ENCODE measurements around the gene PSMB1. TPM values are rescaled to one million over a fixed set of nuclear protein-coding genes. Genes with fewer than 3 reads are reported as not detected.

Gene PSMB1
- total RNA-seq, 8 experiments from 2014 or later, result 172 to 383 (median 231) TPM

- ATAC-seq (replicated peaks in 6 of 8), result no peak
- 50 to 80% (median 57%) methylated on average over 2 to 3 of the region's 3 CpGs; no CpG with 5 or more reads in 3 of the 10 experiments for WGBS, 10 experiments
- in situ Hi-C loops (cut with MboI; ENCODE audit: low pct_unique_long_range_greater_than_20kb in 2 of 9, low sequenced_read_pairs in 9 of 9, unreplicated experiment in 9 of 9), result no loop called here
- Histone ChIP-seq H3K27ac (no peak overlapping the region), H3K4me1 (replicated peaks in 1 of 2) (peaks cover 9 to 17% of the 10 kb centered on the region in 2 donors), H3K4me3 (peak overlapping the region; percentile 65 to 97 (median 85))
Measured at GRCh38 chr6:170555305-170555704, 2.2 kb upstream of the PSMB1 start.

GRCh38 chr6:170554796-170555137 lies 1.7 kb upstream of the PSMB1 start:
- in situ Hi-C loops (cut with MboI; ENCODE audit: low pct_unique_long_range_greater_than_20kb in 2 of 9, low sequenced_read_pairs in 9 of 9, unreplicated experiment in 9 of 9), result no loop called here
- Histone ChIP-seq H3K4me3 (peak overlapping the region; percentile 65 to 97 (median 85)), H3K4me1 (replicated peaks in 1 of 2) (peaks cover 9 to 17% of the 10 kb centered on the region in 2 donors), H3K27ac (peak overlapping the region; percentile 68 to 87)
- no peak for ATAC-seq (replicated peaks in 6 of 8)
- 0 to 6% (median 0%) methylated on average over 2 to 7 of the region's 7 CpGs; no CpG with 5 or more reads in 1 of the 10 experiments for WGBS, 10 experiments

- Histone ChIP-seq H3K4me3 (peak within 1 kb of the TSS; percentile 65 to 97 (median 85)), H3K27ac (peak within 1 kb of the TSS; percentile 95 to 99), H3K4me1 (replicated peaks in 1 of 2) (peaks cover 9 to 17% of the 10 kb centered on the region in 2 donors)
- in situ Hi-C loops (cut with MboI; ENCODE audit: low pct_unique_long_range_greater_than_20kb in 2 of 9, low sequenced_read_pairs in 9 of 9, unreplicated experiment in 9 of 9), result no loop called here
- peak; percentile 83 to 98 (median 95) for ATAC-seq (replicated peaks in 6 of 8)
- 0 to 5% (median 0%) methylated on average over 3 to 22 of the region's 51 CpGs for WGBS, 10 experiments
Measured at GRCh38 chr6:170554013-170554795, 1.1 kb upstream of the PSMB1 start, which contains the start of gene TBP. Gene TBP, plus strand, starts transcription at chr6:170554369. Its CDS starts 2,661 bp downstream, at chr6:170557030.

GRCh38 chr6:170553534-170554012 lies 466 bp upstream of the PSMB1 start:
- whole genome bisulfite sequencing, 10 experiments, result 0 to 5% (median 1%) methylated on average over 6 to 13 of the region's 13 CpGs; no CpG with 5 or more reads in 1 of the 10 experiments
- H3K27ac ChIP-seq, result peak overlapping the region; percentile 95 to 99
- in situ Hi-C loops (cut with MboI; ENCODE audit: low pct_unique_long_range_greater_than_20kb in 2 of 9, low sequenced_read_pairs in 9 of 9, unreplicated experiment in 9 of 9), result no loop called here

GRCh38 chr6:170545405-170545804 lies 7.7 kb downstream of the PSMB1 start:
- Histone ChIP-seq H3K4me1 (replicated peaks in 1 of 2) (no peaks in the 10 kb centered on the region), H3K4me3 (no peak overlapping the region), H3K27ac (no peak overlapping the region)
- WGBS, 10 experiments, result 5 to 100% (median 60%) methylated on average over 1 to 2 of the region's 2 CpGs; no CpG with 5 or more reads in 3 of the 10 experiments
- in situ Hi-C loops (cut with MboI; ENCODE audit: low pct_unique_long_range_greater_than_20kb in 2 of 9, low sequenced_read_pairs in 9 of 9, unreplicated experiment in 9 of 9), result no loop called here
- peak in 3 of 8 experiments; percentile 79 to 86 (median 84) for ATAC-seq (replicated peaks in 6 of 8)

More at GRCh38 chr6:170553534-170554012, 466 bp upstream of the PSMB1 start:
- peaks cover 9 to 17% of the 10 kb centered on the region in 2 donors for H3K4me1 ChIP-seq (replicated peaks in 1 of 2)
- peak; percentile 37 to 54 (median 46) for ATAC-seq (replicated peaks in 6 of 8)
- H3K4me3 ChIP-seq, result peak overlapping the region; percentile 65 to 97 (median 85)

GRCh38 chr6:170542031-170542719 lies 10.9 kb downstream of the PSMB1 start:
- ATAC-seq (replicated peaks in 6 of 8), result peak in 1 of 8 experiments; percentile 63
- Histone ChIP-seq H3K4me1 (replicated peaks in 1 of 2) (no peaks in the 10 kb centered on the region), H3K27ac (no peak overlapping the region), H3K4me3 (no peak overlapping the region)
- in situ Hi-C loops (cut with MboI; ENCODE audit: low pct_unique_long_range_greater_than_20kb in 2 of 9, low sequenced_read_pairs in 9 of 9, unreplicated experiment in 9 of 9), result no loop called here
- WGBS, 10 experiments, result 86 to 100% (median 93%) methylated on average over 1 to 10 of the region's 10 CpGs; no CpG with 5 or more reads in 1 of the 10 experiments

GRCh38 chr6:170537329-170537728 lies 15.8 kb downstream of the PSMB1 start:
- no peak overlapping the region for H3K27ac ChIP-seq
- 75 to 100% (median 91%) methylated on average over 2 to 4 of the region's 4 CpGs; no CpG with 5 or more reads in 5 of the 10 experiments for WGBS, 10 experiments
- in situ Hi-C loops (cut with MboI; ENCODE audit: low pct_unique_long_range_greater_than_20kb in 2 of 9, low sequenced_read_pairs in 9 of 9, unreplicated experiment in 9 of 9), result loop anchor here in 1 of 9 experiments (10.0 kb wide), 1 partner anchor 213 kb away; no protein-coding TSS in a partner anchor
- ATAC-seq (replicated peaks in 6 of 8), result no peak
- H3K4me1 ChIP-seq (replicated peaks in 1 of 2), result no peaks in the 10 kb centered on the region
- H3K4me3 ChIP-seq, result no peak overlapping the region

GRCh38 chr6:170536671-170537070 lies 16.4 kb downstream of the PSMB1 start:
- Histone ChIP-seq H3K4me1 (replicated peaks in 1 of 2) (no peaks in the 10 kb centered on the region), H3K27ac (no peak overlapping the region), H3K4me3 (no peak overlapping the region)
- WGBS, 10 experiments, result 14 to 100% (median 97%) methylated on average over 1 to 5 of the region's 5 CpGs; no CpG with 5 or more reads in 1 of the 10 experiments
- ATAC-seq (replicated peaks in 6 of 8), result no peak
- in situ Hi-C loops (cut with MboI; ENCODE audit: low pct_unique_long_range_greater_than_20kb in 2 of 9, low sequenced_read_pairs in 9 of 9, unreplicated experiment in 9 of 9), result loop anchor here in 1 of 9 experiments (10.0 kb wide), 1 partner anchor 212 kb away; no protein-coding TSS in a partner anchor

GRCh38 chr6:170535004-170535403 lies 18.1 kb downstream of the PSMB1 start:
- in situ Hi-C loops (cut with MboI; ENCODE audit: low pct_unique_long_range_greater_than_20kb in 2 of 9, low sequenced_read_pairs in 9 of 9, unreplicated experiment in 9 of 9), result loop anchor here in 1 of 9 experiments (10.0 kb wide), 1 partner anchor 210 kb away; no protein-coding TSS in a partner anchor
- Histone ChIP-seq H3K27ac (no peak overlapping the region), H3K4me1 (replicated peaks in 1 of 2) (no peaks in the 10 kb centered on the region), H3K4me3 (no peak overlapping the region)
- 90 to 100% (median 94%) methylated on average over 1 to 5 of the region's 5 CpGs; no CpG with 5 or more reads in 4 of the 10 experiments for WGBS, 10 experiments
- no peak for ATAC-seq (replicated peaks in 6 of 8)

GRCh38 chr6:170533792-170534191 lies 19.3 kb downstream of the PSMB1 start:
- 63 to 100% (median 85%) methylated on average over 1 to 2 of the region's 2 CpGs; no CpG with 5 or more reads in 6 of the 10 experiments for WGBS, 10 experiments
- no peak for ATAC-seq (replicated peaks in 6 of 8)
- Histone ChIP-seq H3K27ac (no peak overlapping the region), H3K4me1 (replicated peaks in 1 of 2) (no peaks in the 10 kb centered on the region), H3K4me3 (no peak overlapping the region)
- in situ Hi-C loops (cut with MboI; ENCODE audit: low pct_unique_long_range_greater_than_20kb in 2 of 9, low sequenced_read_pairs in 9 of 9, unreplicated experiment in 9 of 9), result loop anchor here in 1 of 9 experiments (10.0 kb wide), 1 partner anchor 209 kb away; no protein-coding TSS in a partner anchor

- H3K4me3 ChIP-seq, result no peak overlapping the region
- WGBS, 10 experiments, result 0 to 100% (median 94%) methylated on average over 1 to 6 of the region's 7 CpGs; no CpG with 5 or more reads in 1 of the 10 experiments
- H3K27ac ChIP-seq, result no peak overlapping the region
- in situ Hi-C loops (cut with MboI; ENCODE audit: low pct_unique_long_range_greater_than_20kb in 2 of 9, low sequenced_read_pairs in 9 of 9, unreplicated experiment in 9 of 9), result loop anchor here in 1 of 9 experiments (10.0 kb wide), 1 partner anchor 208 kb away; no protein-coding TSS in a partner anchor
- peak in 1 of 8 experiments; percentile 39 for ATAC-seq (replicated peaks in 6 of 8)
- H3K4me1 ChIP-seq (replicated peaks in 1 of 2), result no peaks in the 10 kb centered on the region
Measured at GRCh38 chr6:170532867-170533488, 20.1 kb downstream of the PSMB1 start.

GRCh38 chr6:170529839-170530469 lies 23.2 kb downstream of the PSMB1 start:
- 11 to 80% (median 21%) methylated on average over 1 to 4 of the region's 5 CpGs; no CpG with 5 or more reads in 5 of the 10 experiments for WGBS, 10 experiments
- in situ Hi-C loops (cut with MboI; ENCODE audit: low pct_unique_long_range_greater_than_20kb in 2 of 9, low sequenced_read_pairs in 9 of 9, unreplicated experiment in 9 of 9), result loop anchor here in 1 of 9 experiments (10.0 kb wide), 1 partner anchor 205 kb away; no protein-coding TSS in a partner anchor
- peak; percentile 84 to 94 (median 88) for ATAC-seq (replicated peaks in 6 of 8)
- Histone ChIP-seq H3K4me1 (replicated peaks in 1 of 2) (no peaks in the 10 kb centered on the region), H3K4me3 (no peak overlapping the region), H3K27ac (peak overlapping the region in 1 of 2 donors; percentile 9)

Data from motor neuron (in vitro differentiated cells).